ENCODE results near the gene RAB35. TPM values are rescaled to one million over a fixed set of nuclear protein-coding genes. Genes with fewer than 3 reads are reported as not detected.

The RAB35 gene
- total RNA-seq, 1 donor, result 25.0 TPM

DNA sequence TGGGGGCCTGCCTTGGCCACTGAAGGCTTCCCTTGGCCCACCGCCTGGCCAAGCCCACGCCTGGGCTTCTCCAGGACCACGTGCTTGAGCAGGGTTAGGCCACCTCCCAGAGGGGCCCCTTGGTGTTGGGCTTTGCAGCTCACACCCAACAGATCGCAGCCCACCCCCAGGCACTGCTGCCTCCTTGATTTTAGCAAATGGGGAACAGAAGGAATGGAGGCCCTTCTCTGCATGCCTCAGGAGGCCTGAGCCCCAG, 23.3 kb downstream of the RAB35 start:
- Histone ChIP-seq H3K9me3 (ENCODE audit: low read depth, low read length) (no peaks in the 10 kb centered on the region), H3K4me1 (ENCODE audit: insufficient read depth, low read length) (no peaks in the 10 kb centered on the region), H3K4me3 (ENCODE audit: insufficient read depth, low read length) (no peak overlapping the region), H3K36me3 (ENCODE audit: insufficient read depth, low read length) (peaks cover 30% of the 10 kb centered on the region), H3K4me2 (ENCODE audit: insufficient read depth, low read length) (no peak overlapping the region), H2AFZ (ENCODE audit: low read length) (no peak overlapping the region), H3K79me2 (ENCODE audit: insufficient read depth, low read length) (peaks cover 5% of the 10 kb centered on the region), H3K27me3 (ENCODE audit: insufficient read depth, low read length) (no peaks in the 10 kb centered on the region), H3K27ac (ENCODE audit: low read depth, low read length) (no peak overlapping the region), H4K20me1 (ENCODE audit: insufficient read depth, low read length) (peaks cover 17% of the 10 kb centered on the region)
- DNase-seq (ENCODE audit: insufficient read length, low spot score, missing footprints), result peak; percentile 31
- TF ChIP-seq, protein P1, sequence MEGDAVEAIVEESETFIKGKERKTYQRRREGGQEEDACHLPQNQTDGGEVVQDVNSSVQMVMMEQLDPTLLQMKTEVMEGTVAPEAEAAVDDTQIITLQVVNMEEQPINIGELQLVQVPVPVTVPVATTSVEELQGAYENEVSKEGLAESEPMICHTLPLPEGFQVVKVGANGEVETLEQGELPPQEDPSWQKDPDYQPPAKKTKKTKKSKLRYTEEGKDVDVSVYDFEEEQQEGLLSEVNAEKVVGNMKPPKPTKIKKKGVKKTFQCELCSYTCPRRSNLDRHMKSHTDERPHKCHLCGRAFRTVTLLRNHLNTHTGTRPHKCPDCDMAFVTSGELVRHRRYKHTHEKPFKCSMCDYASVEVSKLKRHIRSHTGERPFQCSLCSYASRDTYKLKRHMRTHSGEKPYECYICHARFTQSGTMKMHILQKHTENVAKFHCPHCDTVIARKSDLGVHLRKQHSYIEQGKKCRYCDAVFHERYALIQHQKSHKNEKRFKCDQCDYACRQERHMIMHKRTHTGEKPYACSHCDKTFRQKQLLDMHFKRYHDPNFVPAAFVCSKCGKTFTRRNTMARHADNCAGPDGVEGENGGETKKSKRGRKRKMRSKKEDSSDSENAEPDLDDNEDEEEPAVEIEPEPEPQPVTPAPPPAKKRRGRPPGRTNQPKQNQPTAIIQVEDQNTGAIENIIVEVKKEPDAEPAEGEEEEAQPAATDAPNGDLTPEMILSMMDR (IDR thresholded peaks at IDR 0.05; ENCODE audit: extremely low read depth, low read depth, low read length), result no peak

DNA sequence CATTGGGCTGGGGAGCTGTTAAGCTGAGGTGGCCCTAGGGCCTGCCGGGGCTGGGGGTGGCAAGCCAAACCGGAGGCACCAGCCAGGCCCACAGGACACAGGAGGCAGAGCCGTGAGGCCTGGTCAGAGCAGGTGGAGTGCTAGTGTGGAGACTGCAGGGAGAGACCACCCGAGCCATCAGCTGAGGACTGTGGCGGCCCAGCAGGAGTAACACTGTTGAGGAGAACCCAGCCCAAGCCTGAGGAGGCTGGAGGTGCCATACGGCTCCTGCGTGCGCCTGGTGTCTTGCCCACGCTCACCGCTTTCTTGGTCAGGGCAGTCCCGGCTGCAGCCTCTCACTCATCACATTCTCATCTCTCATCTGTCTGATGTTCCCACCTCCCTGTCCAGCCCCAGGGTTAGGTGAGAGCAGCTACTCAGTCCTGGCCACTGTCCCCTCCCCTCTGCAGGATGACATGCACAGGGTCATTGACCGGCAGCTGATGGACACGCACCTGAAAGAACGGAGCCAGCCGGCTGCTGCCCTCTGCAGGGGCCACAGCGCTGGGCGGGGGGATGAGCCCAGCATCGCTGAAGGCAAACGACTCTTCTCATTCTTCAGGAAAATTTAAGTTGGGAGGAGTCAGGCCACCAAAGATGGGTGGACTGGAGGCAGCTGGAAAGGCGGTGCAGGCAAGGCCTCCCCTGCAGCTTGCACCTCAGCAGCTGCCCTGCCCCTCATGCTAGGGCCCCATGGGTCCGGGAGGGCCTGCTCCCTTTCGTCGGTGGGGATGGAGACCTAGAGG, 23.8 kb downstream of the RAB35 start:
- Histone ChIP-seq H3K9me3 (ENCODE audit: low read depth, low read length) (no peaks in the 10 kb centered on the region), H3K79me2 (ENCODE audit: insufficient read depth, low read length) (peaks cover 3% of the 10 kb centered on the region), H2AFZ (ENCODE audit: low read length) (no peak overlapping the region), H3K27me3 (ENCODE audit: insufficient read depth, low read length) (no peaks in the 10 kb centered on the region), H3K36me3 (ENCODE audit: insufficient read depth, low read length) (peaks cover 27% of the 10 kb centered on the region), H3K4me1 (ENCODE audit: insufficient read depth, low read length) (peaks cover under 1% of the 10 kb centered on the region), H3K4me3 (ENCODE audit: insufficient read depth, low read length) (no peak overlapping the region), H3K27ac (ENCODE audit: low read depth, low read length) (no peak overlapping the region), H4K20me1 (ENCODE audit: insufficient read depth, low read length) (peaks cover 17% of the 10 kb centered on the region), H3K4me2 (ENCODE audit: insufficient read depth, low read length) (no peak overlapping the region)
- TF ChIP-seq, protein P1 (IDR thresholded peaks at IDR 0.05; ENCODE audit: extremely low read depth, low read depth, low read length), result no peak
- DNase-seq (ENCODE audit: insufficient read length, low spot score, missing footprints), result peak; percentile 89

DNA sequence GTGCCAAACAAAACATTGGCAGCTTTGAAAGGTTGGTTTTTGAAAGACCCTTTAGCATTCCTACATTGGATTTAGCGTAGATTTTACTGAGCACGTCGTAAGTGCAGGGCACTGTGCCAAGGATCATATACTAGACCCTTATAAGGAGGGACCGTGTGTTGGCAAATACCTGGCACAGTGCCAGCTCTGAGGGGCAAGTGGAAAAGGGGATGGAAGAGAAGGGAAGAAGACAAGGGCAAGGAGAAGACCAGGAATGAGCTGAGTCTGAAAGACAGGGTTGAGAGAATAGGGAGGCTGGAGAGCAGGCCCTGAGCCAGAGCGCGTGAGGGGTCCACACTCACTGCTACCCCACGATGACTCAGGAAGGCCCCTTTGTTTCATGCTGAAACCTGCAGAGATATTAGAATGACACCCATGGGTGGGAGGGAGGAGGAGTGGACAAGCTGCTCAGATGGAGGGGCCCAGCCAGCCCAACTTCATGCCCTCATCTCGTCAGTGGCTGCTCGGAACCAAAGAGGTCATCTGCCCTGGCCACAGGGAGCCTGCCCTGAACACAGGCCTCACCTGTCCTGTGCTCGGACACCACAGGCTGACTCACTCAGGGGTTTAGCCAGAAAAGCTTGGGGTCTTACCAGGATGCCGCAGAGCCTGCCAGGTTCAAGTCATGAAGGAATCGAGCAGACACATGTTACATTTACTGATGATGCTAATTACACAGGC, 25.0 kb downstream of the RAB35 start:
- Histone ChIP-seq H3K9me3 (ENCODE audit: low read depth, low read length) (no peaks in the 10 kb centered on the region), H2AFZ (ENCODE audit: low read length) (no peak overlapping the region), H3K4me1 (ENCODE audit: insufficient read depth, low read length) (peaks cover 8% of the 10 kb centered on the region), H3K79me2 (ENCODE audit: insufficient read depth, low read length) (peaks cover 2% of the 10 kb centered on the region), H3K4me2 (ENCODE audit: insufficient read depth, low read length) (no peak overlapping the region), H3K27me3 (ENCODE audit: insufficient read depth, low read length) (no peaks in the 10 kb centered on the region), H3K4me3 (ENCODE audit: insufficient read depth, low read length) (no peak overlapping the region), H3K36me3 (ENCODE audit: insufficient read depth, low read length) (peaks cover 17% of the 10 kb centered on the region), H4K20me1 (ENCODE audit: insufficient read depth, low read length) (peaks cover 14% of the 10 kb centered on the region), H3K27ac (ENCODE audit: low read depth, low read length) (no peak overlapping the region)
- TF ChIP-seq, protein P1 (IDR thresholded peaks at IDR 0.05; ENCODE audit: extremely low read depth, low read depth, low read length), result no peak
- peak; percentile 79 for DNase-seq (ENCODE audit: insufficient read length, low spot score, missing footprints)

DNA sequence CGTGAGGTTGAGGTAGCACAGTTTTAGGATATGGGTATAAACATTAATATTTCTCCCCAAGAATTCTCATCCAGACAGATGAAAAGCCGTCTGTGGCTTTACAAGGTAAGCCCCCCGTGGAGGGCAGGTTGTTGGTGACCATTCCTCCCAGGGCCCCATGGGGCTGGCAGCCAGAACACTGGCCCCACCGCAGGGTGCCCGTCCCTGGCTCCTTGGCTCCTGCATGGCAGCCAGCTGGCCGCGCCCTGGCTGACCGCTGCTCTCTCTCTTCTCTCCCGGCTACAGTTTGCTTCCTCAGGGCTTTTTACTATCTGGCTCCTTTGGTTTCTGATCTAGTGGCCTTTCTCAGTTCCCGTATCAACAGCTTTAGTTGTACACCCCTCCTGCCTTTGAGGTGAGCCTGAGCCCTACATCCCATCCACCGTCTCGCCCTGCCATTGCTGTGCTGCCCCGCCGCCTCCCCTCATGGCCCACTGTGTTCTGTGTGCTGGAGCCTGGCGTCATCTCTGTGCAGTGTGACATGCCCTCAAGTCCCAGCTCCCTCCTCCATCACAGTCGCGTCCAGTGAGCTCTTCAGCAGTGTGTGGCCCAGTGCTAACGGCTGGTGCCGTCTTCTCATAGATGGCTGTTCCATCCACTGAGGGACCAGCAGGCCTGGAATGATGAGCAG, 25.8 kb downstream of the RAB35 start:
- Histone ChIP-seq H3K4me2 (ENCODE audit: insufficient read depth, low read length) (no peak overlapping the region), H4K20me1 (ENCODE audit: insufficient read depth, low read length) (peaks cover 9% of the 10 kb centered on the region), H3K9me3 (ENCODE audit: low read depth, low read length) (no peaks in the 10 kb centered on the region), H3K79me2 (ENCODE audit: insufficient read depth, low read length) (no peaks in the 10 kb centered on the region), H3K4me1 (ENCODE audit: insufficient read depth, low read length) (peaks cover 10% of the 10 kb centered on the region), H3K4me3 (ENCODE audit: insufficient read depth, low read length) (no peak overlapping the region), H3K27me3 (ENCODE audit: insufficient read depth, low read length) (no peaks in the 10 kb centered on the region), H2AFZ (ENCODE audit: low read length) (no peak overlapping the region), H3K27ac (ENCODE audit: low read depth, low read length) (no peak overlapping the region), H3K36me3 (ENCODE audit: insufficient read depth, low read length) (peaks cover 9% of the 10 kb centered on the region)
- TF ChIP-seq, protein P1 (IDR thresholded peaks at IDR 0.05; ENCODE audit: extremely low read depth, low read depth, low read length), result no peak
- no peak for DNase-seq (ENCODE audit: insufficient read length, low spot score, missing footprints)
